Mammary epithelial cell (primary cell): Measurements from ENCODE around the gene DSE.

Experiments used
- EZH2 ChIP-seq: IDR thresholded peaks from 2 replicates; pipeline ENCODE4 v1.6.1; 2012; ENCODE audit warnings: low read length, inconsistent platforms, borderline replicate concordance
- TF ChIP-seq, protein P1 (sequence below), 2 donors: IDR thresholded peaks in 1 of 2; conservative IDR thresholded peaks in 1 of 2; 2 replicates each; pipeline ENCODE4 v1.5.1; 2011 to 2012; ENCODE audit warnings: inconsistent platforms in 2 of 2, low read length in 2 of 2, mild to moderate bottlenecking in 2 of 2, control low read depth in 1 of 2, low read depth in 1 of 2; ENCODE audit not compliant: insufficient read depth in 1 of 2; ENCODE audit errors: extremely low read depth in 1 of 2

DNA sequence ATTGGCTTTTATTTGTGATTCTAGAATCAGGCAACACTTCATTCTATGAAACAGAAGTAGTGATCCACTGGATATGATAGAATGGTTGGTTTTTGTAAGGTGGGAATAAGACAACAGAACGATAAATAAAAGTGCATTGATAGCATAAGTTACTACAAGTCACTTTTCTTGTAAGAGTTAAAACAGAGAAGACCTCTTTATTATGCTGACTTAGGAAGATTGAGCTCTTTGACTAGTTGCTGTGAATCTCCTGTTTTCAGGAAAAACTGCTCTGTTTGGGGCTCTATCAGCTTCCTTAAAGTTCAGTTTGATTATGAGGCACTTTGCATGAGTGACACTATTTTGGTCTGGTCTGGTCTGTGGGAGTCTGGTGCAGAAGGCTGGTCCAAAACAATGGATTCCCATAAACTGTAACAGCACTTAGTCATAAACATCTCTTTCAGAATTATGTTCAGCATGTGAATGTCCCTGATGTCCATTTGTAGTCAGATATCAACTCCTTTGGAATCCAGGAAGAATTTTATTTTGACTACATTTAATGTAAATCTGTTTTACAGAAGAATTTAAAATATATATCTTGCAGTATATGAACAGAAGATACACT, 35.0 kb upstream of the DSE start:
- no peak for TF ChIP-seq EZH2
- TF ChIP-seq, protein P1, sequence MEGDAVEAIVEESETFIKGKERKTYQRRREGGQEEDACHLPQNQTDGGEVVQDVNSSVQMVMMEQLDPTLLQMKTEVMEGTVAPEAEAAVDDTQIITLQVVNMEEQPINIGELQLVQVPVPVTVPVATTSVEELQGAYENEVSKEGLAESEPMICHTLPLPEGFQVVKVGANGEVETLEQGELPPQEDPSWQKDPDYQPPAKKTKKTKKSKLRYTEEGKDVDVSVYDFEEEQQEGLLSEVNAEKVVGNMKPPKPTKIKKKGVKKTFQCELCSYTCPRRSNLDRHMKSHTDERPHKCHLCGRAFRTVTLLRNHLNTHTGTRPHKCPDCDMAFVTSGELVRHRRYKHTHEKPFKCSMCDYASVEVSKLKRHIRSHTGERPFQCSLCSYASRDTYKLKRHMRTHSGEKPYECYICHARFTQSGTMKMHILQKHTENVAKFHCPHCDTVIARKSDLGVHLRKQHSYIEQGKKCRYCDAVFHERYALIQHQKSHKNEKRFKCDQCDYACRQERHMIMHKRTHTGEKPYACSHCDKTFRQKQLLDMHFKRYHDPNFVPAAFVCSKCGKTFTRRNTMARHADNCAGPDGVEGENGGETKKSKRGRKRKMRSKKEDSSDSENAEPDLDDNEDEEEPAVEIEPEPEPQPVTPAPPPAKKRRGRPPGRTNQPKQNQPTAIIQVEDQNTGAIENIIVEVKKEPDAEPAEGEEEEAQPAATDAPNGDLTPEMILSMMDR (conservative IDR thresholded peaks at IDR 0.05 in 1 of 2, IDR thresholded peaks at IDR 0.05 in 1 of 2; ENCODE audit: extremely low read depth in 1 of 2, insufficient read depth in 1 of 2, low read depth in 1 of 2, low read length in 2 of 2), result no peak
